Amygdala (tissue), 56 donors: ENCODE data around the gene PROS1.
"Not testable (repeated sequence)": the region's sequence is repeated elsewhere in the genome, so short reads cannot be mapped to it uniquely, and the experiment has no call there.

ENCODE experiments used
- DNase-seq, 56 donors: peaks; one replicate each; lab custom pipeline; 2025; lab: John Stamatoyannopoulos, UW

PROS1 gene

DNA sequence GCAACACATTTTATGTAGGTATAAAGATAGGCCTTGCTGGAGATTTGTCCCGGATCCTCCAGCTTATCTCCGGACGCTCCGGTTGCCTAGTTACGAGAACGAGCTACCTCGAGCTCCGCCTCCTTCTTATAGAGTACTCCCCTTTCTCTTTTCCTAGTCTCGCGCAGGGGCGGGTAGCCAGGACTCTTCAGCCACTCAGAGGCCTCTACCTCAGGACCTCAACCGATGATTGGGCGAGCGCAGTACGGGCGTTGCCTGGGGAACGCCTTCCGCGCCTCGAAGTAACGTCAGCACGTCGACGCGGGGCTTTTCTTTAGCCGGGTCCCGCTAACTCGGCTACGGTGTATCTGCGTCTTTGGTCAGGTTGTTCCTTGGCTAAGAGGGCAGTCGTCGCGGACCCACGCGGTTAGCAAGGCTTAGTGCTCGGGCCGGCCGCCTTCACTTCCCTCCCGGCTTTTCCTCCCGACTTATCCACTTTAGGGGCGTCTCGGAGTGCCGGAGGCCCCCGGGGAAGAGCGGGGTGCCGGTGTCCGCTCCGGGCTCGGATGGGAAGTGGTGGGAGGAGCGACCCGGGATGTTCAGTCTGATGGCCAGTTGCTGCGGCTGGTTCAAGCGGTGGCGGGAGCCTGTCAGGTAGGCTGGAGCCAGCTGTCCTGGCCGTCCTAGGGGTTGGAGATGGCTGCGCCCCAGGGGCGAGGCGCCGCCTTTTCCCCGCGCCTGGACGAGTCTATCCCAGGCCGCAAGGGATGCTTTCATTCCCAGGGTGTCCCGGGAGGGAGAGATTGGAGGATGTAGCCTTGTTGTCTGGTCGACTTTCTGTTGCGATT, 6.4 kb upstream of the PROS1 start, which contains the start of gene ARL13B:
Gene ARL13B (plus strand): TSS at position 306 of the 827 bp plus-strand sequence. CDS start 269 bp downstream, at position 575.
- peak; percentile 47 to 99 (median 94) for DNase-seq

DNA sequence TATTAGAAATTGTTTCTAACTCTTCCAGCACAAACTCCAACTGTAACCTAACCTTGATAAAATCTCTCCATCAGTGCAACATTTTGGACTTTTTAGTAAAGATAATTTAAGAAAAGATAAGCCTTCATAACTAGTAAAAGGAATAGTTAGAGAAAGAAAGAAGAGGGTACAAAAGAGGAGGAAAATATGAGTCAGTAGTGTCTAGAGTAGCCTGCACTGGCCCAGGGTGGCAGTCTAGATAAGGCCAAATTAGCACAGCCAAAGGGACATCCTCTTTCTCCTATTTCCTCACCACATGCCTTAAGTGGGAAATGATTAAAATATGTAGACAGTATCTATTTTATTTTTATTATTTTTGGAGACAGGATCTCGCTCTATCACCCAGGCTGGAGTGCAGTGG, 3.7 kb downstream of the PROS1 start:
- no peak for DNase-seq

DNA sequence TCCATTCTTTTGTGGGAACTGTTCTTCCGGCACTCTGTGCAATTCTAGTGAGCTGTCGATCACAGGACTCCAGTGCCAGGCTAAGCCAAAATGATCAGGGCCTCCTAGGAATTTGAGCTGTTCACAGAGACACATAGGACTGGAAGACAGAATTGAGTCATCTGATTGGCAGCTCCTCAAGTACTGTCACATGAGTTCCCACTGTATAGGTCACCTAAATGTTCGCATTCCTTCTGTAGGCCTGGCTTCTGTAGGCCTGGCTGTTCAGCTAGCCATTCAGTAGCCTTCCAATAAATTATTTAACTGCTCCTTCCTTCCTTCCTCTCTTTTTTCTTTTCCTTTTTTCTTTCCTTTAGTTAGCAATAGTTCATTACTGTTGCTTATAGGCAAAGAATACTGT, 4.3 kb downstream of the PROS1 start:
- no peak for DNase-seq

DNA sequence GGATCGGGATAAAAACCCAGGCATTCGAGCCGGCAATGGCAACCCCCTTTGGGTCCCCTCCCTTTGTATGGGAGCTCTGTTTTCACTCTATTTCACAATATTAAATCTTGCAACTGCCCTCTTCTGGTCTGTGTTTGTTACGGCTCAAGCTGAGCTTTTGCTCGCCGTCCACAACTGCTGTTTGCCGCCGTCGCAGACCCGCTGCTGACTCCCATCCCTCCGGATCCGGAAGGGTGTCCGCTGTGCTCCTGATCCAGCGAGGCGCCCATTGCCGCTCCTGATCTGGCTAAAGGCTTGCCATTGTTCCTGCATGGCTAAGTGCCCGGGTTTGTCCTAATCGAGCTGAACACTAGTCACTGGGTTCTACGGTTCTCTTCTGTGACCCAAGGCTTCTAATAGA, 8.6 kb downstream of the PROS1 start:
- DNase-seq = not testable (repeated sequence)

GRCh38 chr3:93962798-93963197, 10.9 kb downstream of the PROS1 start:
- no peak for DNase-seq

GRCh38 chr3:93961489-93961888, 12.2 kb downstream of the PROS1 start:
- DNase-seq = no peak

DNA sequence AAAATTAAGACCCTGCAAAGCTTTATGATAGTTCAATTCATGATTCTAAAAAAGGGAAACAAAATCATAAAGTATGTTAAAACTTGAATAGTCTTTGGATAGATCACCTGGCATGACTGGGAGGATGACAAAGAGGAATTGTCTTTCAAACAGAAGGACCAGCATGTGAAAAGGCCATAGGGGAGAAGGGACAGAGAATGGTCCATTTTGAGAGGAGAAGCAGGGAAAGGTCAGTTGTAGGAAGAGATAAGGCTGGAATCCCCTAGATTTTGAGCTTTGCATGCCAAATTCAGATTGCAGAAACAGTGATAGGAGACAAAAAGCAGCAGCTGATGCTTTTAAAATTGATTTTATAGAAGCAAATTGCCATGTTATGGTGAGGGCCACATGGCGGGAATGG, 12.7 kb downstream of the PROS1 start:
- no peak for DNase-seq

- DNase-seq = not testable (repeated sequence)
Measured at GRCh38 chr3:93949958-93950357, 23.7 kb downstream of the PROS1 start.

- DNase-seq = not testable (repeated sequence)
Measured at GRCh38 chr3:93937485-93937884, 36.2 kb downstream of the PROS1 start.

DNA sequence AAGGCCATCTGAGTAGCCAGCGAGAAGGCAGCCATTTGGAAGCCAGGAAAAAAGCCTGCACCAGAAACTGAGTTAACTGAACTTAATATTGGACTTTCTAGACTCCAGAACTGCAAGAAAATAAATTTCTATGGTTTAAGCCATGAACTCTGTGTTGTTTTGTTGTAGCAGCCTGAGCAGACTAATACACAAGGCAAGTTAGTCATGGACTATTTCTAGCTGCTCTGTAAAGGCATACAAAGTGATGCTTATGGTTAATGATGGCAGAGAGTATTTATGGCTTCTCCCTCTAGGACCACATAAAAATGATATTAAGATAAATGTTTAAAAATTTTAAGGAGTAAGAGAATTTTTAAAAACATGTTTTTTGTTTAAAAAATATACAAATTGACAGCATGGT, 37.1 kb downstream of the PROS1 start:
- DNase-seq = no peak

- DNase-seq = no peak
Measured at GRCh38 chr3:93934366-93935046, 39.2 kb downstream of the PROS1 start.

- no peak for DNase-seq
Measured at GRCh38 chr3:93931597-93932229, 42.0 kb downstream of the PROS1 start.

- DNase-seq = no peak
Measured at GRCh38 chr3:93930041-93930440, 43.7 kb downstream of the PROS1 start.

- no peak for DNase-seq
Measured at GRCh38 chr3:93926789-93927188, 46.9 kb downstream of the PROS1 start.

- no peak for DNase-seq
Measured at GRCh38 chr3:93924491-93924890, 49.2 kb downstream of the PROS1 start.

- DNase-seq = no peak
Measured at GRCh38 chr3:93923006-93923405, 50.7 kb downstream of the PROS1 start.

DNA sequence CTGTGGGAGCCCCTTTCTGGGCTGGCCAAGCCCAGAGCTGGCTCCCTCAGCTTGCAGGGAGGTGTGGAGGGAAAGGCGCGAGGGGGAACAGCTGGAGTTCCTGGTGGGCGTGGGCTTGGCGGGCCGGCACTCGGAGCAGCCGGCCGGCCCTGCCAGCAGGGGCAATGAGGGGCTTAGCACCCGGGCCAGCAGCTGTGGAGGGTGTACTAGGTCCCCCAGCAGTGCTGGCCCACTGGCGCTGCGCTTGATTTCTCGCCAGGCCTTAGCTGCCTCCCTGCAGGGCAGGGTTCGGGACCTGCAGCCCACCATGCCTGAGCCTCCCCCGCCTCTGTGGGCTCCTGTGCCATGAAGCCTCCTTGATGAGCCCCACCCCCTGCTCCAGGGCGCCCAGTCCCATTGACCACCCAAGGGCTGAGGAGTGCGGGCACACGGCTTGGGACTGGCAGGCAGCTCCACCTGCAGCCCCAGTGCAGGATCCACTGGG, 56.1 kb downstream of the PROS1 start:
- DNase-seq = not testable (repeated sequence)

DNA sequence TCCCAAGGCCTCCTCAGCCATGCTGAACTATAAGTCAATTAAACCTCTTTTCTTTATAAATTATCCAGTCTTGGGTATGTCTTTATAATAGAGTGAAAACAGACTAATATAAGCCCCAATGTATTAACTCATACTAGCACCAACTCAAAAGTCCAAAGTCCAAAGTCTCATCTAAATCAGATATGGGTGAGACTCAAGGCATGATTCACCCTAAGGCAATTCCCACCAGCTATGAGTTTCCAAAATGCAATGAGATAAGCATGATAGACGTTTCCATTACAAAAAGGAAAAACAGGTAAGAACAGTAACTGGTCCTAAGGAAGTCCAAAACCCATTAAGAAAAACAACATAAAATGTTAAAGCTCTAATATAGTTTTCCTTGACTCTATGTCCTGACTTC, 60.1 kb downstream of the PROS1 start:
- DNase-seq = not testable (repeated sequence)

GRCh38 chr3:93911206-93911605, 62.5 kb downstream of the PROS1 start:
- no peak for DNase-seq

DNA sequence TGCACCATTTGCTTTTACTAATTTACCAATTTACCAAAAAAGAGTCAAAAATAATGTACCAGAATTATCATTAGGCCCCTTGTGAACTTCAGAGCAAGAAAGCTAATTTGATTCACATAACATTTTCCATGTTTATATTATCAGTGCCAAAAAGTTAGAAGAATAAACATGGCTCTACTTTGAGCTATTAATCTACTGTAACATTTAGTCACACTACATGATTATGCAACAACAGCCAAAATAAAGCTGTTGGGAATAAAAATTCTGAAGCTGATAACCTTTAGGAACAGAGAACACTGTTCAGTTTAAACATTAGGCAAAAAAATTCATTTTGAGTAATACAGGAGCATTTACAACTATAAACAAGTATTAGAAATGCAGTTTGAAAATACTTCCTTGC, 63.6 kb downstream of the PROS1 start:
- no peak for DNase-seq

DNA sequence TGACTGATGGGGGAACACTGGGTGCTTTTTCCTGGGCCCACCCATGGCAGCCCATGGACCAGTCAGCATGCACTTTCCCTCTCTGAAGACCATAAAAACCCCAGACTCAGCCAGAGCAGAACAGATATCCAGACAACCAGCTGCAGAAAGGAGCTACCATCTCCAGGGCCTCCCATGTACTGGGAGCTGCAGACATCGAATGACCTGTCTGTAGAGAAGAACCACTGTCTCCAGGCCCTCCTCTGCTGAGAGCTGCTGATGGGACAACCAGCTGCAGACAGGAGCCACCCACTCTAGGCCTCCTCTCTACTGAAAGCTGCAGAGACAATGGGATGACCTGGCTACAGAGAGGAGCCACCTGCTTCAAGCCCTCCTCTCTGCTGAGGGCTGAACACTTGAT, 66.6 kb downstream of the PROS1 start:
- DNase-seq = no peak
